ENCODE data around the gene LRIG1.

The LRIG1 gene

GRCh38 chr3:66386011-66386924 lies 114.6 kb downstream of the LRIG1 start:
- Histone ChIP-seq H3K36me3 (replicated peaks; ENCODE audit: insufficient read depth, low read length) (peaks cover 15% of the 10 kb centered on the region), H3K4me2 (ENCODE audit: low read depth, low read length) (no peak overlapping the region), H3K27me3 (replicated peaks; ENCODE audit: insufficient read depth, low read length) (no peaks in the 10 kb centered on the region), H3K9me2 (replicated peaks; ENCODE audit: insufficient read depth, low read length) (no peaks in the 10 kb centered on the region), H3K9me3 (replicated peaks; ENCODE audit: insufficient read depth, low read length) (no peaks in the 10 kb centered on the region), H3K79me2 (ENCODE audit: low read length) (0 out of 2 replicates have a peak, but pooled peaks cover 5% of the 10 kb centered on the region), H3K27ac (ENCODE audit: low read length) (no peak overlapping the region), H2AFZ (ENCODE audit: low read length) (no peak overlapping the region), H3K4me1 (ENCODE audit: low read length) (peaks cover 11% of the 10 kb centered on the region), H3K9ac (ENCODE audit: low read length) (no peak overlapping the region), H4K20me1 (ENCODE audit: insufficient read depth, low read length) (no peaks in the 10 kb centered on the region), H3F3A (ENCODE audit: insufficient read depth, low read length) (peaks cover 9% of the 10 kb centered on the region), H3K4me3 (ENCODE audit: low read length) (no peak overlapping the region)
- TF ChIP-seq EZH2 (optimal IDR thresholded peaks at IDR 0.05; ENCODE audit: low read depth, low read length): no peak
- TF ChIP-seq CTCF (IDR thresholded peaks at IDR 0.05; ENCODE audit: low read length): no peak
- no peak for DNase-seq

GRCh38 chr3:66385066-66385465 lies 115.8 kb downstream of the LRIG1 start:
- Histone ChIP-seq H3K79me2 (ENCODE audit: low read length) (0 out of 2 replicates have a peak, but pooled peaks cover 5% of the 10 kb centered on the region), H3K27ac (ENCODE audit: low read length) (no peak overlapping the region), H3K4me3 (ENCODE audit: low read length) (no peak overlapping the region), H3K4me1 (ENCODE audit: low read length) (no peaks in the 10 kb centered on the region; the same call in 1 of the 2 replicates), H3K9me3 (replicated peaks; ENCODE audit: insufficient read depth, low read length) (no peaks in the 10 kb centered on the region), H3F3A (ENCODE audit: insufficient read depth, low read length) (0 out of 2 replicates have a peak, but pooled peaks cover 5% of the 10 kb centered on the region), H3K36me3 (replicated peaks; ENCODE audit: insufficient read depth, low read length) (peaks cover 15% of the 10 kb centered on the region), H3K9me2 (replicated peaks; ENCODE audit: insufficient read depth, low read length) (no peaks in the 10 kb centered on the region), H4K20me1 (ENCODE audit: insufficient read depth, low read length) (no peaks in the 10 kb centered on the region), H3K4me2 (ENCODE audit: low read depth, low read length) (no peak overlapping the region), H2AFZ (ENCODE audit: low read length) (no peak overlapping the region), H3K9ac (ENCODE audit: low read length) (no peak overlapping the region), H3K27me3 (replicated peaks; ENCODE audit: insufficient read depth, low read length) (no peaks in the 10 kb centered on the region)
- DNase-seq: no peak
- TF ChIP-seq EZH2phosphoT487 (IDR thresholded peaks at IDR 0.05; ENCODE audit: low read length) (no peak), EZH2 (optimal IDR thresholded peaks at IDR 0.05; ENCODE audit: low read depth, low read length) (no peak), CTCF (IDR thresholded peaks at IDR 0.05; ENCODE audit: low read length) (no peak)

- H3K79me2 ChIP-seq (ENCODE audit: low read length): 0 out of 2 replicates have a peak, but pooled peaks cover 5% of the 10 kb centered on the region
- H3K9me3 ChIP-seq (replicated peaks; ENCODE audit: insufficient read depth, low read length): no peaks in the 10 kb centered on the region
- H3K9ac ChIP-seq (ENCODE audit: low read length): no peak overlapping the region
- TF ChIP-seq EZH2 (optimal IDR thresholded peaks at IDR 0.05; ENCODE audit: low read depth, low read length): no peak
- TF ChIP-seq EZH2phosphoT487 (IDR thresholded peaks at IDR 0.05; ENCODE audit: low read length): no peak
- TF ChIP-seq CTCF (IDR thresholded peaks at IDR 0.05; ENCODE audit: low read length): no peak
- H2AFZ ChIP-seq (ENCODE audit: low read length): no peak overlapping the region
- no peak overlapping the region for H3K4me3 ChIP-seq (ENCODE audit: low read length)
- H3K4me1 ChIP-seq (ENCODE audit: low read length): no peaks in the 10 kb centered on the region
- no peaks in the 10 kb centered on the region for H4K20me1 ChIP-seq (ENCODE audit: insufficient read depth, low read length)
- H3F3A ChIP-seq (ENCODE audit: insufficient read depth, low read length): no peaks in the 10 kb centered on the region
- H3K36me3 ChIP-seq (replicated peaks; ENCODE audit: insufficient read depth, low read length): peaks cover 15% of the 10 kb centered on the region
- DNase-seq: no peak
- no peak overlapping the region for H3K27ac ChIP-seq (ENCODE audit: low read length)
- no peak overlapping the region for H3K4me2 ChIP-seq (ENCODE audit: low read depth, low read length)
- no peaks in the 10 kb centered on the region for H3K27me3 ChIP-seq (replicated peaks; ENCODE audit: insufficient read depth, low read length)
- H3K9me2 ChIP-seq (replicated peaks; ENCODE audit: insufficient read depth, low read length): no peaks in the 10 kb centered on the region
Measured at GRCh38 chr3:66383998-66384745, 116.7 kb downstream of the LRIG1 start.

Measured in MM.1S (cell line).